Measurements from ENCODE around the gene PALD1. TPM values are rescaled to one million over a fixed set of nuclear protein-coding genes. Genes with fewer than 3 reads are reported as not detected.
A peak's percentile ranks its signal among the peaks of the same experiment; 100 is the strongest.

The PALD1 gene
- total RNA-seq, 1 donor from 2014 or later: 9.6 TPM

DNA sequence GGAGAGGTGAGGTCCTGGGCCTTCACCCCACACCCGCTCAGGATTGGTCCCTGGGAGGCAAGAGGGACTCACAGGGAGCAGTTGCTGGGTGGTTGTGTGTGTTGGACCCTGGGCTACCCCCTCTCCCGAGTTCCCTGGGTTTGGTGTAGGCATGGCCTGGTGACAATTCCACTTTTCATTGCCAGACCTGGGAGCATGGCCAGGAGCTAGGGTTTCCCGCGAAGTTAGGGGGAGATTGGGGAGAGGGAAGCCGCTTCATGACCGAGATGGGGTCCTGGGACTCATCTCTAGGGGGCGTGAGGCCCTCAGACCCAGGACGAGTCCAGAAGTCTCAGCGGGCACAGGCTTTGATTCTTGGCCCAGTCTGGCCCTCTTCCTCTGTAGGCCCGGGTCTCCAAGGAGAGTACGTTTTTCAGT is 606 bp downstream of the PALD1 start:
- DNase-seq (ENCODE audit: low spot score): peak; percentile 41
- no peak for TF ChIP-seq EZH2phosphoT487 (IDR thresholded peaks at IDR 0.05)
- TF ChIP-seq, protein P1, sequence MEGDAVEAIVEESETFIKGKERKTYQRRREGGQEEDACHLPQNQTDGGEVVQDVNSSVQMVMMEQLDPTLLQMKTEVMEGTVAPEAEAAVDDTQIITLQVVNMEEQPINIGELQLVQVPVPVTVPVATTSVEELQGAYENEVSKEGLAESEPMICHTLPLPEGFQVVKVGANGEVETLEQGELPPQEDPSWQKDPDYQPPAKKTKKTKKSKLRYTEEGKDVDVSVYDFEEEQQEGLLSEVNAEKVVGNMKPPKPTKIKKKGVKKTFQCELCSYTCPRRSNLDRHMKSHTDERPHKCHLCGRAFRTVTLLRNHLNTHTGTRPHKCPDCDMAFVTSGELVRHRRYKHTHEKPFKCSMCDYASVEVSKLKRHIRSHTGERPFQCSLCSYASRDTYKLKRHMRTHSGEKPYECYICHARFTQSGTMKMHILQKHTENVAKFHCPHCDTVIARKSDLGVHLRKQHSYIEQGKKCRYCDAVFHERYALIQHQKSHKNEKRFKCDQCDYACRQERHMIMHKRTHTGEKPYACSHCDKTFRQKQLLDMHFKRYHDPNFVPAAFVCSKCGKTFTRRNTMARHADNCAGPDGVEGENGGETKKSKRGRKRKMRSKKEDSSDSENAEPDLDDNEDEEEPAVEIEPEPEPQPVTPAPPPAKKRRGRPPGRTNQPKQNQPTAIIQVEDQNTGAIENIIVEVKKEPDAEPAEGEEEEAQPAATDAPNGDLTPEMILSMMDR (IDR thresholded peaks at IDR 0.05): peak; percentile 52
- Histone ChIP-seq H3K4me3 (peak overlapping the region; percentile 91), H3K27ac (no peak overlapping the region), H3K4me1 (peaks cover 15% of the 10 kb centered on the region), H3K4me2 (peak overlapping the region; percentile 99), H3K79me2 (ENCODE audit: low read depth) (peaks cover 15% of the 10 kb centered on the region), H3K27me3 (peaks cover 38% of the 10 kb centered on the region), H3K9me3 (ENCODE audit: low read depth) (no peaks in the 10 kb centered on the region), H4K20me1 (ENCODE audit: low read depth) (no peaks in the 10 kb centered on the region), H3F3A (ENCODE audit: low read depth) (peaks cover 14% of the 10 kb centered on the region), H2AFZ (replicated peaks) (peak overlapping the region; percentile 100), H3K36me3 (no peaks in the 10 kb centered on the region), H3K9ac (peak overlapping the region; percentile 39)
- no peaks in the 10 kb centered on the region for H3K36me3 Mint-ChIP-seq
- H3K4me1 Mint-ChIP-seq: peaks cover 28% of the 10 kb centered on the region
- H3K27ac Mint-ChIP-seq: no peak overlapping the region
- H3K4me3 Mint-ChIP-seq: peak overlapping the region; percentile 86
- H3K27me3 Mint-ChIP-seq (ENCODE audit: insufficient read depth, low read depth): peaks cover 10% of the 10 kb centered on the region
- H3K9me3 Mint-ChIP-seq: no peaks in the 10 kb centered on the region

DNA sequence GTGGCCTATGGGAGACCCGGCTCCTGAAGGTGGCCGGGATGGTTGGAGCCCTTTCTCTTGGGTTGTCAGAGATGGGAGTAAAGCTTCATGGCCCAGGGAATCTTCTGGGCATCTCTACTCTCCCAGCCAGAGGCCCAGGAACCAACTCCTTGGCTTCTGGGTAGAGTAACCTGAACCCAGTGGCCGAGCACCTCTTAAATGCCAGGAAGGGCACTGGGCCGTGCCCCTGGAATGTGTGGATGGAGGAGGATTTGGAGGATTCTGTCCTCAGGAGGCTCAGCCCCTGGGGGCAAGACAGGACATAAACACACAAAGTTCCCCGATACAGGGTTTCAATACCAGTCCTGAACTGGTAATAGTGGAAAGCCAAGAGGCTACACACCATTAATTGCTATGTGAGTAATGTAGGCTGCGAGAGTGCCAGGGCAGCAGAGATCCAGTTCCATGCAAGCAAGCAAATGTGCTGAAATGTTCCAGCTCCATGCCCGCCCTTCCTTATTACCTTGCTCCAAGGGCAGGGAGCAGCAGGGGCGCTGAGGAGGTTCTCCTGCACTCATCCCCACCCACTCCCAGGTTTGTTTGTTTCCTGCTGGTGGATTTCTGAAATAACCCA is 1.2 kb downstream of the PALD1 start:
- Histone ChIP-seq H2AFZ (replicated peaks) (no peak overlapping the region), H3K4me1 (peaks cover 15% of the 10 kb centered on the region), H3K4me2 (peak overlapping the region; percentile 99), H3K27me3 (peaks cover 38% of the 10 kb centered on the region), H3K79me2 (ENCODE audit: low read depth) (peaks cover 15% of the 10 kb centered on the region), H3K36me3 (no peaks in the 10 kb centered on the region), H3K9me3 (ENCODE audit: low read depth) (no peaks in the 10 kb centered on the region), H3K9ac (no peak overlapping the region), H4K20me1 (ENCODE audit: low read depth) (no peaks in the 10 kb centered on the region), H3K27ac (no peak overlapping the region), H3F3A (ENCODE audit: low read depth) (peaks cover 14% of the 10 kb centered on the region), H3K4me3 (peak overlapping the region; percentile 91)
- TF ChIP-seq EZH2 (IDR thresholded peaks at IDR 0.05) (no peak), EZH2phosphoT487 (IDR thresholded peaks at IDR 0.05) (no peak)
- TF ChIP-seq, protein P1 (IDR thresholded peaks at IDR 0.05): no peak
- no peak overlapping the region for H3K27ac Mint-ChIP-seq
- peaks cover 10% of the 10 kb centered on the region for H3K27me3 Mint-ChIP-seq (ENCODE audit: insufficient read depth, low read depth)
- H3K4me3 Mint-ChIP-seq: peak overlapping the region; percentile 86
- H3K4me1 Mint-ChIP-seq: peaks cover 28% of the 10 kb centered on the region
- H3K36me3 Mint-ChIP-seq: peaks cover 1% of the 10 kb centered on the region
- no peaks in the 10 kb centered on the region for H3K9me3 Mint-ChIP-seq
- no peak for DNase-seq (ENCODE audit: low spot score)

DNA sequence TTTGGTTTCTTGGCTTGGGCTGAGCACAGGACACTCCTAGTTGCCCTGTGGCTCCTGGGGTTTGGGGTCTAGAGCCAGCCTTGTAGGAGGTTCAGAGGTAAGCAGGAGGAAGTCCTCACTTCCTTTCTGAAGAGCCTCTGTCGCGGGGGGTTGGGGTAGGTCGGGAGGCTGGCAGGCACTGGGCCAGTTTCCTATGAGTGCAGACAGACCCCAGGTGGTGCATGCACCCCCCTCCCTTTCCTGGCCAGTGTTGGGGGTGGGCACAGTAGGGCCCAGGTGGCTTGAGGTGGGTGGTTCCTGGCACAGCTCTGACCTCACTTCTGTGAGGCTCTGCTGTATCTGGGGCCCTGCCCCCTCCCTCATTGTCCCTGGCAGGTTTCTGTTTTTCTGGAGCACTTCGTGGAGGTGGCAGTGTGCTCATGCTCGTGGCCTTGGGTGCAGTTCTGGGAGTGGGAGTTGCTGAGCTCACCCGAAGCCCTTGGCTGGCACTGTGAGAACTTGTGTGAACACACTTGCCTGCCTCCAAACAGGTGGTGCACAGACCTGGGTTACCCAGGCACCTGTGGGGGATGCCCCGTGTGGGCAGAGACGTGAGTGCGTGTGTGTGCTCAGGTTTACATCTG is 1.8 kb downstream of the PALD1 start:
- Histone ChIP-seq H3K4me2 (peak overlapping the region; percentile 0), H3K79me2 (ENCODE audit: low read depth) (peaks cover 15% of the 10 kb centered on the region), H3K27me3 (peaks cover 35% of the 10 kb centered on the region), H3K4me3 (no peak overlapping the region), H4K20me1 (ENCODE audit: low read depth) (no peaks in the 10 kb centered on the region), H3K36me3 (no peaks in the 10 kb centered on the region), H3K4me1 (peaks cover 15% of the 10 kb centered on the region), H3K27ac (no peak overlapping the region), H3K9me3 (ENCODE audit: low read depth) (no peaks in the 10 kb centered on the region), H3F3A (ENCODE audit: low read depth) (peaks cover 14% of the 10 kb centered on the region), H2AFZ (replicated peaks) (no peak overlapping the region), H3K9ac (no peak overlapping the region)
- Mint-ChIP-seq H3K27me3 (ENCODE audit: insufficient read depth, low read depth) (peaks cover 10% of the 10 kb centered on the region), H3K27ac (no peak overlapping the region), H3K4me3 (peak overlapping the region; percentile 76), H3K4me1 (peaks cover 28% of the 10 kb centered on the region), H3K9me3 (no peaks in the 10 kb centered on the region), H3K36me3 (peaks cover 2% of the 10 kb centered on the region)
- no peak for TF ChIP-seq EZH2 (IDR thresholded peaks at IDR 0.05)
- no peak for TF ChIP-seq EZH2phosphoT487 (IDR thresholded peaks at IDR 0.05)
- TF ChIP-seq, protein P1 (IDR thresholded peaks at IDR 0.05): no peak
- no peak for DNase-seq (ENCODE audit: low spot score)

Measured in neural progenitor cell (in vitro differentiated cells).